ENCODE results near the gene STPG2. TPM values are rescaled to one million over a fixed set of nuclear protein-coding genes. Genes with fewer than 3 reads are reported as not detected.

STPG2 gene
- total RNA-seq, 1 experiment from 2014 or later, result 0.35 TPM

GRCh38 chr4:98000940-98001339 is 142.3 kb downstream of the STPG2 start:
- H3K27ac ChIP-seq, result no peak overlapping the region
- H3K4me3 ChIP-seq, result no peak overlapping the region
- no peaks in the 10 kb centered on the region for H3K27me3 ChIP-seq (ENCODE audit: insufficient read depth, low read depth)
- no peaks in the 10 kb centered on the region for H4K20me1 ChIP-seq (ENCODE audit: insufficient read depth)
- no peaks in the 10 kb centered on the region for H3K79me2 ChIP-seq (ENCODE audit: low read depth)
- TF ChIP-seq CTCF (conservative IDR thresholded peaks at IDR 0.05) (no peak), EZH2 (IDR thresholded peaks at IDR 0.05; ENCODE audit: low read depth) (no peak)
- no peaks in the 10 kb centered on the region for H3F3A ChIP-seq (ENCODE audit: insufficient read depth, low read depth)
- intact Hi-C loops (cut with micrococcal nuclease; ENCODE audit: unreplicated experiment), result no loop called here
- no peak overlapping the region for H3K4me2 ChIP-seq
- DNase-seq, result no peak
- no peaks in the 10 kb centered on the region for H3K36me3 ChIP-seq (ENCODE audit: low read depth)
- H3K9me3 ChIP-seq (ENCODE audit: insufficient read depth, low read depth), result no peaks in the 10 kb centered on the region
- H3K9me2 ChIP-seq (ENCODE audit: insufficient read depth), result no peaks in the 10 kb centered on the region
- no peaks in the 10 kb centered on the region for H3K4me1 ChIP-seq (replicated peaks; ENCODE audit: insufficient read depth)
- CTCF ChIA-PET, result no interaction called here
- no peak overlapping the region for H2AFZ ChIP-seq
- no TSS peak for BruUV-seq (replicated peaks)
- POLR2A ChIA-PET (ENCODE audit: unreplicated experiment), result no interaction called here

GRCh38 chr4:97998203-97998602 is 145.1 kb downstream of the STPG2 start:
- no peak overlapping the region for H3K27ac ChIP-seq
- H3K27me3 ChIP-seq (ENCODE audit: insufficient read depth, low read depth), result no peaks in the 10 kb centered on the region
- no peak overlapping the region for H3K4me3 ChIP-seq
- H4K20me1 ChIP-seq (ENCODE audit: insufficient read depth), result no peaks in the 10 kb centered on the region
- H3K9me2 ChIP-seq (ENCODE audit: insufficient read depth), result 0 out of 2 replicates have a peak, but pooled peaks cover 2% of the 10 kb centered on the region
- intact Hi-C loops (cut with micrococcal nuclease; ENCODE audit: unreplicated experiment), result no loop called here
- no peaks in the 10 kb centered on the region for H3F3A ChIP-seq (ENCODE audit: insufficient read depth, low read depth)
- no TSS peak for BruUV-seq (replicated peaks)
- H3K4me2 ChIP-seq, result no peak overlapping the region
- H3K9me3 ChIP-seq (ENCODE audit: insufficient read depth, low read depth), result no peaks in the 10 kb centered on the region
- no peaks in the 10 kb centered on the region for H3K36me3 ChIP-seq (ENCODE audit: low read depth)
- H3K4me1 ChIP-seq (replicated peaks; ENCODE audit: insufficient read depth), result no peaks in the 10 kb centered on the region
- ChIA-PET POLR2A (ENCODE audit: unreplicated experiment) (no interaction called here), CTCF (no interaction called here)
- H3K79me2 ChIP-seq (ENCODE audit: low read depth), result no peaks in the 10 kb centered on the region
- H2AFZ ChIP-seq, result no peak overlapping the region
- no peak for TF ChIP-seq CTCF (conservative IDR thresholded peaks at IDR 0.05)
- TF ChIP-seq EZH2 (IDR thresholded peaks at IDR 0.05; ENCODE audit: low read depth), result no peak
- DNase-seq, result no peak

DNA sequence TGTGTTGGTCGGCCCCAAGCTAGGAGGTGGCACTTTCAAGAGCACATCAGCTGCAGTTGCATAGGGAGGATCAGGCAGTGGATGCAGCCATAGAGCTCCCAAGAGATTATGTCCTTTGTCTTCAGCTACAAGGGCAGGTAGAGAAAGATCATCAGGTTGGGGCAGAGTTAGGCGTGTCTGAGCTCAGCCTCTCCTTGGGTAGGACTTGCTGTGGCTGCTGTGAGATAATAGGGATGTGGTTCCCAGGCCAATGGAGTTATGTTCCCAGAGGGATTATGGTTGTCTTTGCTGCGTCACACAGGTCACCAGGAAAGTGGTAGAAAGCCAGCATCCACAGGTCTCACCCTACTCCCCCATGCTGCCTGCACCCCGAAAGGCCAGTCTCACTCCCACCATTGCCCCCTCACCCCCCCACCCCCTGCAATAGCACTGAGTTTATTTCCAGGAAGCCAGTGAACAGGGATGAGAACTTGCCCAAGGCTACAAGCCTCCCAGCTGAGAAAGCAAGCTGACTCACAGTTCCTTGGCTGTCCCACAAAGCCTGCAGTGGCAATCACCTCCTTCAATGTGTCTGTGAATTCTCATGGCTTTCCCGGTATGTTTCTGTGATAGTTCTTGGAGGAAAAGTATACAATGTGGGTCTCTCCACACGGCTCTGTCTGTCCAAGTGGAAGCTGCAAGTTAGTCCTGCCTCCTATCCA is 148.4 kb downstream of the STPG2 start:
- POLR2A ChIA-PET (ENCODE audit: unreplicated experiment), result no interaction called here
- 0 out of 2 replicates have a peak, but pooled peaks cover 3% of the 10 kb centered on the region for H3K9me3 ChIP-seq (ENCODE audit: insufficient read depth, low read depth)
- H3F3A ChIP-seq (ENCODE audit: insufficient read depth, low read depth), result no peaks in the 10 kb centered on the region
- H3K4me3 ChIP-seq, result no peak overlapping the region
- TF ChIP-seq CTCF (conservative IDR thresholded peaks at IDR 0.05), result no peak
- no peak for TF ChIP-seq EZH2 (IDR thresholded peaks at IDR 0.05; ENCODE audit: low read depth)
- H3K4me1 ChIP-seq (replicated peaks; ENCODE audit: insufficient read depth), result no peaks in the 10 kb centered on the region
- 0 out of 2 replicates have a peak, but pooled peaks cover 4% of the 10 kb centered on the region for H3K9me2 ChIP-seq (ENCODE audit: insufficient read depth)
- intact Hi-C loops (cut with micrococcal nuclease; ENCODE audit: unreplicated experiment), result no loop called here
- CTCF ChIA-PET, result no interaction called here
- no TSS peak for BruUV-seq (replicated peaks)
- H4K20me1 ChIP-seq (ENCODE audit: insufficient read depth), result no peaks in the 10 kb centered on the region
- no peaks in the 10 kb centered on the region for H3K36me3 ChIP-seq (ENCODE audit: low read depth)
- H3K79me2 ChIP-seq (ENCODE audit: low read depth), result no peaks in the 10 kb centered on the region
- H3K27me3 ChIP-seq (ENCODE audit: insufficient read depth, low read depth), result no peaks in the 10 kb centered on the region
- H2AFZ ChIP-seq, result no peak overlapping the region
- DNase-seq, result no peak
- no peak overlapping the region for H3K4me2 ChIP-seq
- H3K27ac ChIP-seq, result no peak overlapping the region
